Measurements from ENCODE around the gene GRIFIN.

The GRIFIN gene

DNA sequence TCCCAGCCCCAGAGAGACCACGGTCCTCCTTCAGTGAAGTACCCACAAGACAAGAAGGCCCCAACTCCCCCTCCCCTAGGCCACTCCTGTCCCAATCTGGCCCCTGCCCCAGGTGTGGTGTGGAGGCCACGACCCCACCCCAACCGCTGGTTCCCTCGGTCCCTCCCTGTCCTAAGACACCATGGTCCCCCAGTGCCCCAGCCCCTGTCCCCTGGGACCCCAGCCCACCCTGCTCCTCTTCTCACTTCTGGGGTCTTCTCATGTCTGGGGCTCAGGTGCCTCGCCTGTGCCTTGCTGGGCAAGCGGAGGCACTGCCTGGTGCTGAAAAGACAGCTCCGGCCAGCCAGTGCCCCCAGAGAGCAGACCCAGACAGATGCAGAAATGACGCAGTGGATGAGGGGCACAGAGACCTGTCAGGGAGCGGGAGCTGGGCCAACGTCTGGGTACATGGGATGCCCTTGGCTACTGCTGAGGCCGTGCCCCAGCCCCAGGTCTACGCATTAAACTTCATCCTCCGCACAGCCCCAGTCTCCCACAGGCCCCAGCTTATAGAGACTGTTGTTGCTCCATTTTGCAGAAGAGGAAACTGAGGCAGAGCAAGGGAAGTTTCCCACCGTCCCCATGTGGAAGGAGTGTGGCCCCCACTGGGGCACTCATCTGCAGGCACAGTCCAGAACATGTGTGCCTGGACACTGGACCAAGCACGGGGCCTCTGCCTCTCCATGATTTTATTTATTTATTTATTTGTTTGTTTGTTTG is 14.8 kb downstream of the GRIFIN start:
- Histone ChIP-seq H3K27me3 (ENCODE audit: insufficient read depth, low read length) (peaks cover 4% of the 10 kb centered on the region; the same call in 1 of the 2 replicates), H3K9me2 (ENCODE audit: low read depth, low read length) (no peaks in the 10 kb centered on the region)

DNA sequence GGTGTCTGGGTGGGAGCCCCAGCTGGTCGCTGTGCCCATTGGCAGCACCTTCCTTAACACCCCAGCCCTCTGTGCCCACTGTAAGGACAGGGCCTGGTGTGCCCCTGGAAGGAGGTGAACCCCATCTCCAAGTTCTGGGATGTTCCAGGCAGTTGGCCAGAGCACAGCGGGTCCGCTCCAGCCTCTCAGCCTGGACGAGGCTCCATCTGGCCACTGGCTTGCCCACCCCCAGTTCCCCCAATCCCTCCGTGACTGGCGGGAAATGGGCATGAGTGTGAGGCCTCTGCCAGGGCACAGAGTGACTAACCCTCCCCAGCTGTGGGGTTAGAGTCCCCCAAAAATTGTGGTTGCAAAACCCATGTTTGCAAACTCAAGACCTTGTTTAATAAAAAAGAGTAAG is 15.6 kb downstream of the GRIFIN start:
- Histone ChIP-seq H3K36me3 (ENCODE audit: insufficient read depth, low read length) (no peaks in the 10 kb centered on the region), H3K4me2 (ENCODE audit: low read length) (no peak overlapping the region), H3K27ac (ENCODE audit: low read depth, low read length, poor library complexity, severe bottlenecking) (no peak overlapping the region), H3K27me3 (ENCODE audit: insufficient read depth, low read length) (peaks cover 4% of the 10 kb centered on the region; the same call in 1 of the 2 replicates), H3K9ac (ENCODE audit: low read length) (no peak overlapping the region), H3K4me1 (ENCODE audit: insufficient read depth, low read length, severe bottlenecking) (no peaks in the 10 kb centered on the region), H3K9me2 (ENCODE audit: low read depth, low read length) (no peaks in the 10 kb centered on the region), H4K20me1 (ENCODE audit: insufficient read depth, low read length) (no peaks in the 10 kb centered on the region), H3K4me3 (ENCODE audit: low read depth, low read length, poor library complexity, severe bottlenecking) (no peak overlapping the region), H3K9me3 (ENCODE audit: low read length) (no peaks in the 10 kb centered on the region), H3F3A (ENCODE audit: insufficient read depth, low read length) (no peaks in the 10 kb centered on the region), H3K79me2 (ENCODE audit: insufficient read depth, low read length) (no peaks in the 10 kb centered on the region), H2AFZ (ENCODE audit: low read length) (no peak overlapping the region)
- TF ChIP-seq, protein P1, sequence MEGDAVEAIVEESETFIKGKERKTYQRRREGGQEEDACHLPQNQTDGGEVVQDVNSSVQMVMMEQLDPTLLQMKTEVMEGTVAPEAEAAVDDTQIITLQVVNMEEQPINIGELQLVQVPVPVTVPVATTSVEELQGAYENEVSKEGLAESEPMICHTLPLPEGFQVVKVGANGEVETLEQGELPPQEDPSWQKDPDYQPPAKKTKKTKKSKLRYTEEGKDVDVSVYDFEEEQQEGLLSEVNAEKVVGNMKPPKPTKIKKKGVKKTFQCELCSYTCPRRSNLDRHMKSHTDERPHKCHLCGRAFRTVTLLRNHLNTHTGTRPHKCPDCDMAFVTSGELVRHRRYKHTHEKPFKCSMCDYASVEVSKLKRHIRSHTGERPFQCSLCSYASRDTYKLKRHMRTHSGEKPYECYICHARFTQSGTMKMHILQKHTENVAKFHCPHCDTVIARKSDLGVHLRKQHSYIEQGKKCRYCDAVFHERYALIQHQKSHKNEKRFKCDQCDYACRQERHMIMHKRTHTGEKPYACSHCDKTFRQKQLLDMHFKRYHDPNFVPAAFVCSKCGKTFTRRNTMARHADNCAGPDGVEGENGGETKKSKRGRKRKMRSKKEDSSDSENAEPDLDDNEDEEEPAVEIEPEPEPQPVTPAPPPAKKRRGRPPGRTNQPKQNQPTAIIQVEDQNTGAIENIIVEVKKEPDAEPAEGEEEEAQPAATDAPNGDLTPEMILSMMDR (IDR thresholded peaks at IDR 0.05; ENCODE audit: low read length) = no peak
- TF ChIP-seq EZH2 (IDR thresholded peaks at IDR 0.05; ENCODE audit: borderline replicate concordance, low read length) = no peak

More for the DNA sequence above, 14.8 kb downstream of the GRIFIN start:
- Histone ChIP-seq H3F3A (ENCODE audit: insufficient read depth, low read length) (no peaks in the 10 kb centered on the region), H3K9me3 (ENCODE audit: low read length) (no peaks in the 10 kb centered on the region), H3K9ac (ENCODE audit: low read length) (no peak overlapping the region), H3K36me3 (ENCODE audit: insufficient read depth, low read length) (no peaks in the 10 kb centered on the region), H3K4me1 (ENCODE audit: insufficient read depth, low read length, severe bottlenecking) (no peaks in the 10 kb centered on the region), H3K4me3 (ENCODE audit: low read depth, low read length, poor library complexity, severe bottlenecking) (no peak overlapping the region), H4K20me1 (ENCODE audit: insufficient read depth, low read length) (no peaks in the 10 kb centered on the region), H3K79me2 (ENCODE audit: insufficient read depth, low read length) (no peaks in the 10 kb centered on the region), H3K27ac (ENCODE audit: low read depth, low read length, poor library complexity, severe bottlenecking) (no peak overlapping the region), H2AFZ (ENCODE audit: low read length) (no peak overlapping the region), H3K4me2 (ENCODE audit: low read length) (no peak overlapping the region)
- TF ChIP-seq, protein P1 (IDR thresholded peaks at IDR 0.05; ENCODE audit: low read length) = no peak
- TF ChIP-seq EZH2 (IDR thresholded peaks at IDR 0.05; ENCODE audit: borderline replicate concordance, low read length) = no peak

DNA sequence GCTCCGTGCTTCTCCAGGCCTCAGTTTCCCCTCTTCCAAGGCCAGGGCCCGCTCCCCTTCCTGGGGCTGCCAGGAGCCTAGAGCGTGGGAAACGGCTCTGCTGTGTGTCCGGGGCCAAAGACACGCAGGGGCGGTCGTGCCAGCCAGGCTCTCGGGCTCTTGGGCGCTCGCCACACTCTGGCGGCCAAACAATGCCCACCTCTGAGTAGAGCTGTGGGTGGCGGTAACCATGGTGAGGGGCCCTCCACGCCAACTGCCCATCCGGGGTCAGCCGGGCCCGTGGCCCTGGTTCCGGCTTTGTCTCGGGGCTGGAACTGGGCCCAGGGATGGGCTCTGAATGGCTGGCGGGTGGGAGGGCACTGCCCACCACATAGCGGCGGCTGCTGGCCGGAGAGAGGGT is 16.0 kb downstream of the GRIFIN start:
- Histone ChIP-seq H3K79me2 (ENCODE audit: insufficient read depth, low read length) (no peaks in the 10 kb centered on the region), H3F3A (ENCODE audit: insufficient read depth, low read length) (no peaks in the 10 kb centered on the region), H3K27ac (ENCODE audit: low read depth, low read length, poor library complexity, severe bottlenecking) (no peak overlapping the region), H3K4me3 (ENCODE audit: low read depth, low read length, poor library complexity, severe bottlenecking) (no peak overlapping the region), H2AFZ (ENCODE audit: low read length) (no peak overlapping the region), H4K20me1 (ENCODE audit: insufficient read depth, low read length) (no peaks in the 10 kb centered on the region), H3K9ac (ENCODE audit: low read length) (no peak overlapping the region), H3K9me3 (ENCODE audit: low read length) (no peaks in the 10 kb centered on the region), H3K9me2 (ENCODE audit: low read depth, low read length) (no peaks in the 10 kb centered on the region), H3K36me3 (ENCODE audit: insufficient read depth, low read length) (no peaks in the 10 kb centered on the region), H3K27me3 (ENCODE audit: insufficient read depth, low read length) (peaks cover 4% of the 10 kb centered on the region; the same call in 1 of the 2 replicates), H3K4me2 (ENCODE audit: low read length) (no peak overlapping the region), H3K4me1 (ENCODE audit: insufficient read depth, low read length, severe bottlenecking) (no peaks in the 10 kb centered on the region)
- TF ChIP-seq, protein P1 (IDR thresholded peaks at IDR 0.05; ENCODE audit: low read length) = no peak
- no peak for TF ChIP-seq EZH2 (IDR thresholded peaks at IDR 0.05; ENCODE audit: borderline replicate concordance, low read length)
